ENCODE results near the gene IRF3.
A peak's percentile ranks its signal among the peaks of the same experiment; 100 is the strongest.

IRF3 gene

DNA sequence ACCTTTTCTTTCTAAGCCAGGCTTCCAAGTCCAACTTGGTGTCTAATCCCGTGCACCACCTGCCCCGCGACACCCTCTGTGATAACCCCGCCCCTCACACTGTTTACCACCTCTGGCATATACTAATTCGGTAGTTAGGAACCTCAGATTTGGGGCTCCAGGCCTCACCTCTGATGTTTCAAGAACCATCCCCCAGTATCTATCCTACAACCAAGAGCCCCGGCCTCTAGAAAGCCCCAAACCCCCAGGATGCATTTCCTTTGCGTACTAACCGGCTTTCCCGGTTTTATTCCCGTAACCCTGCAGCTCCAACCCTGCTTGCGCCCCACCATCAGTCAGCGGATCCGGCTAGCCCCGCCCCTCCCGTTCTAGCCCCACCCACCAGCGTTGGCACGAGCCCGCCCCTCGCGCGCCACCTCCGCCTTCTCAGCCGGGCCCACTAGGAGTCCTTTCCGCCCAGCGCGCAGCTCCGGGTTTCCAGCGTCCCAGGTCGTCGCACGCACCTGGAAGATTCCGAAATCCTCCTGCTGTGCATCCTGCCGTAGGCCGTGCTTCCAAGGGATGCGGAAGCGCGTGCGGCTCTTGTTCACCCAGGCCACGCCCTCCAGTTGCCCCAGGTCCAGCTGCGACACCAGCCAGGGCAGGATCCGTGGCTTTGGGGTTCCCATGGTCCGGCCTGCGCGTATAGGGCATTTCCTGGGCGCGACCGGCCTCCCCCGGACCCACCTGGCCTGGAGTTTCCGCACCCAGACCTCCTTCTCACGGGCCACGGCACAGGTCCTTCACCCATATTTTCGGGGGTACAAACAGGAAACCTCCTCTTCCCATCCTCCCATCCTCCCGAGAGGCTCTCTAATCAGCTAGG lies 1.3 kb downstream of the IRF3 start:
- peak overlapping the region; percentile 86 for H3K4me3 ChIP-seq (ENCODE audit: low read depth, low read length)
- no peaks in the 10 kb centered on the region for H3K4me1 ChIP-seq (ENCODE audit: control insufficient read depth, insufficient read depth, low read length)
- H3K36me3 ChIP-seq (ENCODE audit: control insufficient read depth, insufficient read depth, low read length): peaks cover 56% of the 10 kb centered on the region
- peaks cover 7% of the 10 kb centered on the region; the same call in 1 of the 2 replicates for H3K9me3 ChIP-seq (ENCODE audit: control insufficient read depth, insufficient read depth, low read length)
- H3K9ac ChIP-seq (ENCODE audit: low read depth, low read length): peak overlapping the region; percentile 81
- no peaks in the 10 kb centered on the region for H3K27me3 ChIP-seq (ENCODE audit: control insufficient read depth, insufficient read depth, low read length)
- peak overlapping the region; percentile 88 for H3K27ac ChIP-seq (ENCODE audit: low read depth, low read length)

GRCh38 chr19:49663224-49663623 lies 2.4 kb downstream of the IRF3 start:
- Histone ChIP-seq H3K9ac (ENCODE audit: low read depth, low read length) (no peak overlapping the region), H3K27ac (ENCODE audit: low read depth, low read length) (no peak overlapping the region), H3K27me3 (ENCODE audit: control insufficient read depth, insufficient read depth, low read length) (no peaks in the 10 kb centered on the region), H3K4me1 (ENCODE audit: control insufficient read depth, insufficient read depth, low read length) (no peaks in the 10 kb centered on the region), H3K4me3 (ENCODE audit: low read depth, low read length) (no peak overlapping the region), H3K9me3 (ENCODE audit: control insufficient read depth, insufficient read depth, low read length) (peaks cover 7% of the 10 kb centered on the region; the same call in 1 of the 2 replicates), H3K36me3 (ENCODE audit: control insufficient read depth, insufficient read depth, low read length) (peaks cover 57% of the 10 kb centered on the region)

GRCh38 chr19:49662011-49662410 lies 3.6 kb downstream of the IRF3 start:
- no peak overlapping the region for H3K4me3 ChIP-seq (ENCODE audit: low read depth, low read length)
- no peaks in the 10 kb centered on the region for H3K4me1 ChIP-seq (ENCODE audit: control insufficient read depth, insufficient read depth, low read length)
- H3K9me3 ChIP-seq (ENCODE audit: control insufficient read depth, insufficient read depth, low read length): peaks cover 7% of the 10 kb centered on the region; the same call in 1 of the 2 replicates
- no peaks in the 10 kb centered on the region for H3K27me3 ChIP-seq (ENCODE audit: control insufficient read depth, insufficient read depth, low read length)
- no peak overlapping the region for H3K9ac ChIP-seq (ENCODE audit: low read depth, low read length)
- H3K27ac ChIP-seq (ENCODE audit: low read depth, low read length): no peak overlapping the region
- H3K36me3 ChIP-seq (ENCODE audit: control insufficient read depth, insufficient read depth, low read length): peaks cover 57% of the 10 kb centered on the region

DNA sequence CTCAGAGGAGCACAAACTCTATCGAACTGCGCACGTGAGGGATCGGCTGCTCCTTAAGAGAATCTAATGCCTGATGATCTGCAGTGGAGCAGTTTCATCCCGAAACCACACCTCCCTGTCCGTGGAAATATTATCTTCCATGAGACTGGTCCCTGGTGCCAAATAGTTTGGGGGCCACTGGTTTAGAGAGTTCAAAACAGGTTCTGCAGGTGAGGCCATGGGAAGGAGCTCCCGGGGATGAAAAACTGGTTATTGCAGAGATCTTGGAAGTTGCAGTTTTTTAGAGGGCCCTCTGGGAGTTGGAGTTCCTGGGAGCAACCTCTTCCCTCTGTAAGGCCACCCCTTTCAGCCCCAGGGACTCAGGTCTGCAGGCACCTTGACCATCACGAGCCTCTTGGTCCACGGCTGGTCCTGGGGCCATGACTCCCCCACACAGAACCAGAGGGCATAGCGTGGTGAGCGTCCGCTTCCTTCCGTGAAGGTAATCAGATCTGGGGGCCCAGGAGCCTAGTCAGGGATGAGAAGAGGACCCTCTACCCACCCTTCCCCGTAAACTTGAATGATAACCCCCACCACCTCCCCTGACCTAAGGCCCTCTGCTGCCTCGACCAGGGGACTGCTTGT lies 5.2 kb downstream of the IRF3 start:
- Histone ChIP-seq H3K4me1 (ENCODE audit: control insufficient read depth, insufficient read depth, low read length) (peaks cover 5% of the 10 kb centered on the region; the same call in 1 of the 2 replicates), H3K27me3 (ENCODE audit: control insufficient read depth, insufficient read depth, low read length) (no peaks in the 10 kb centered on the region), H3K27ac (ENCODE audit: low read depth, low read length) (no peak overlapping the region), H3K9me3 (ENCODE audit: control insufficient read depth, insufficient read depth, low read length) (peaks cover 7% of the 10 kb centered on the region; the same call in 1 of the 2 replicates), H3K36me3 (ENCODE audit: control insufficient read depth, insufficient read depth, low read length) (peaks cover 72% of the 10 kb centered on the region), H3K4me3 (ENCODE audit: low read depth, low read length) (no peak overlapping the region), H3K9ac (ENCODE audit: low read depth, low read length) (no peak overlapping the region)

DNA sequence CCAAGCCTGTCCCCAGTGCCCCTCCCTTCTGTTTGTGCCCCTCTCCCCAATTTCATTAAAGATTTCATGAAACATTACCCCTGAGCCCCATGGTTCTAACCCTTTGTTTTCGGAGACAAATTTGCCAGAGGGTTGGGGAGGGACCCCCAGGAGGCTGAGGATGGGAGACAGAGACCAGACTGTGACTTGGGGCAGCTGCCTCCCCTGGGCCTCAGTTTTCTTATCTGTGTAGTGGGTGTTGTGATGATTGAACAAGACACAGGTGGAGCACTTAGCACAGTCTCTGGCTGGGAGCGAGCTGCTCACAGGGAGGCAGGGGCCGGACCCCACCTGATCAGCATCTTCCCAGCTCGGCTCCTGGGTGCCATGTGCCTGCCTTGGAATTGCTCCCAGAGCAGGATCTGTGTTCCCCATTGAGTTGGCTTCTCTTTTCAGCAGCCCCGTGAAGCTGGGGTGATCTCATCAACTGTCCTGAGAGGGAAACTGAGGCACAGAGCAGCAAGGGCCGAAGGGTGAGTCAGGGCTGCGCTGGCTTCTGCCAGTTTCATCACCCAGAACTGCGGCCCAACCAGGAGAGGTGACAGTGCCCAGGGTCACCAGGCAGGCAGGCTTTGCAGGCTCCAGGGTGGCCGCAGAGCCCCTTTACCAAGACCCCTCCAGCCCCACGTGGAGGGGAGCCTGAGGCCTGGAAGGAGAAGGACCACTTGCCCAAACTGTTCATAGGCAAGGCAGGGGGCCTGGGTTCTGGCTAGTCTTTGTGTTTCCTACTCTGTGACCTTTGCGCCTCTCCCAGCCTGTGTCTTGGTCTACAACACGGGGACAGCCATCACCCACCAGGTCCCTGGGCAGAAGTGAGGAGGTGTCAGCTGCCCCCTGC lies 6.9 kb downstream of the IRF3 start:
- no peak overlapping the region for H3K9ac ChIP-seq (ENCODE audit: low read depth, low read length)
- no peaks in the 10 kb centered on the region for H3K27me3 ChIP-seq (ENCODE audit: control insufficient read depth, insufficient read depth, low read length)
- H3K4me1 ChIP-seq (ENCODE audit: control insufficient read depth, insufficient read depth, low read length): peaks cover 5% of the 10 kb centered on the region; the same call in 1 of the 2 replicates
- H3K36me3 ChIP-seq (ENCODE audit: control insufficient read depth, insufficient read depth, low read length): peaks cover 88% of the 10 kb centered on the region
- H3K9me3 ChIP-seq (ENCODE audit: control insufficient read depth, insufficient read depth, low read length): peaks cover 7% of the 10 kb centered on the region; the same call in 1 of the 2 replicates
- no peak overlapping the region for H3K4me3 ChIP-seq (ENCODE audit: low read depth, low read length)
- no peak overlapping the region for H3K27ac ChIP-seq (ENCODE audit: low read depth, low read length)

- Histone ChIP-seq H3K4me1 (ENCODE audit: control insufficient read depth, insufficient read depth, low read length) (peaks cover 5% of the 10 kb centered on the region; the same call in 1 of the 2 replicates), H3K27me3 (ENCODE audit: control insufficient read depth, insufficient read depth, low read length) (no peaks in the 10 kb centered on the region), H3K9me3 (ENCODE audit: control insufficient read depth, insufficient read depth, low read length) (peaks cover 7% of the 10 kb centered on the region; the same call in 1 of the 2 replicates), H3K27ac (ENCODE audit: low read depth, low read length) (no peak overlapping the region), H3K36me3 (ENCODE audit: control insufficient read depth, insufficient read depth, low read length) (peaks cover 92% of the 10 kb centered on the region), H3K9ac (ENCODE audit: low read depth, low read length) (no peak overlapping the region), H3K4me3 (ENCODE audit: low read depth, low read length) (no peak overlapping the region)
Measured at GRCh38 chr19:49658139-49658517, 7.5 kb downstream of the IRF3 start.

DNA sequence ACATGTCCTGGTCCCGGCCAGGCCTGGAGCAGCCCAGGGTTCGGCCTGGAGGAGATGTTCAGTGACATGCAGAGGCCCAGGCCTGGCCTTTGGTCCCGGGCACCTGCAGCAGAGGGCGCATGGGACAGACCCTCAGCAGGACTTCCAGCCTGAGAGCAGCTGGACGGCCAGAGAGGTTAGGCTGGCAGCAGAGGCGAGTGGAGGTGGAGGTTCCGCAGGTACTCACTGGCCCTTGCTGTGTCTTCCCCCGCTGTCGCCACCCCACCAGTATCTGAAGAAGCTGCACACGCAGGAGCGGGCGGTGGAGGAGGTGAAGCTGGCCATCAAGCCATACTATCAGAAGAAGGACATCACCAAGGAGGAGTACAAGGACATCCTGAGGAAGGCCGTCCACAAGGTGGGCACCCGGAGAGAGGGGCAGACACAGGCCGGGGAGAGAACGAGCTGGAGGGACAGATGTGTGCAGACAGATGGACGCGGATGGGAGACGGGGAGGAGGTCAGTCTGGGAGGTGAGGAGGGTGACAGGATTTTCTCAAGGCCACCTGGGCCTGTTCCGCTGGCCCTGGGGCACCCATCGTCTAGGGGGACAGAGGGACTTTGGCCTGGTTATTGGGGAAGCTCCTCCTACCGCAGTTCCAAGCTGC lies 8.0 kb downstream of the IRF3 start:
- H3K36me3 ChIP-seq (ENCODE audit: control insufficient read depth, insufficient read depth, low read length): peaks cover 92% of the 10 kb centered on the region
- H3K4me1 ChIP-seq (ENCODE audit: control insufficient read depth, insufficient read depth, low read length): peaks cover 5% of the 10 kb centered on the region; the same call in 1 of the 2 replicates
- no peaks in the 10 kb centered on the region for H3K27me3 ChIP-seq (ENCODE audit: control insufficient read depth, insufficient read depth, low read length)
- H3K9ac ChIP-seq (ENCODE audit: low read depth, low read length): no peak overlapping the region
- no peak overlapping the region for H3K4me3 ChIP-seq (ENCODE audit: low read depth, low read length)
- H3K27ac ChIP-seq (ENCODE audit: low read depth, low read length): peak overlapping the region; percentile 70
- peaks cover 7% of the 10 kb centered on the region; the same call in 1 of the 2 replicates for H3K9me3 ChIP-seq (ENCODE audit: control insufficient read depth, insufficient read depth, low read length)

GRCh38 chr19:49656456-49657109 lies 9.1 kb downstream of the IRF3 start:
- Histone ChIP-seq H3K27ac (ENCODE audit: low read depth, low read length) (peak overlapping the region; percentile 70), H3K9ac (ENCODE audit: low read depth, low read length) (no peak overlapping the region), H3K36me3 (ENCODE audit: control insufficient read depth, insufficient read depth, low read length) (peaks cover 86% of the 10 kb centered on the region)

DNA sequence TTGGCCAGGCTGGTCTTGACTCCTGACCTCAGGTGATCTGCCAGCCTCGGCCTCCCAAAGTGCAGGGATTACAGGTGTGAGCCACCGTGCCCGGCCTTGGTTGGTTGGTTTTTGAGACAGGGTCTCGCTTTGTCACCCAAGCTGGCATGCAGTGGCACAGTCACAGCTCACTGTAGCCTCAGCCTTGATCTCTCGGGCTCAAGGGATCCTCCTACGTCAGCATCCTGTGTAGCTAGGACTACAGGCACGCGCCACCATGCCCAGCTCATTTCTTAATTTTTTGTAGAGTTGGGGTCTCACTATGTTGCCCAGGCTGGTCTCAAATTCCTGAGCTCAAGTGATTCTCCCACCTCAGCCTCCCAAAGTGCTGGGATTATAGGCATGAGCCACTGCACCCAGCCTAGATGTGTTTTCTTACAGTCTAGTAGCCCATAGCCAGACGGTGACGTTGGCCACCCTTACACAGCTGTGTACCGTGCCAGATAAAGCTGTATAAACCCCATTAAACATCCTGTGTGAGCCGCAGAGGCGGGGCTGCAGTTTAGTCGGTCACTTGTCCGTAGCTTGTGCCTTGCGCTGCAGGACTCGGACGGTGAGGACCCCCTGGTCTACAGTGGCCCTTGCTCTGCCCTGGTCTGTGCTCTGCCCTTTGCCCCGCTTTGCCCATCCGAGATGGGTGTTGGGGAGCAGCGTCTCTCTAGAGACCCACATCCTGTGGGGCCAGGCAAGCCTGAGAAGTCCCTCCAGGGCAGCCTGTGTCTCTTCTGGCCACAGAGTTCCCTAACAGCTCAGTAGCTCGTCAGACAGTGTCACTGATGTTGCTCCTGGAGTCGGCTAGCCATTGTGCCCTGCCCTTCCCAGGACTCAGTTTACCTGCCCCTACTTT lies 9.8 kb downstream of the IRF3 start:
- Histone ChIP-seq H3K27me3 (ENCODE audit: control insufficient read depth, insufficient read depth, low read length) (no peaks in the 10 kb centered on the region), H3K9me3 (ENCODE audit: control insufficient read depth, insufficient read depth, low read length) (peaks cover 7% of the 10 kb centered on the region; the same call in 1 of the 2 replicates), H3K4me1 (ENCODE audit: control insufficient read depth, insufficient read depth, low read length) (peaks cover 5% of the 10 kb centered on the region; the same call in 1 of the 2 replicates), H3K9ac (ENCODE audit: low read depth, low read length) (no peak overlapping the region), H3K4me3 (ENCODE audit: low read depth, low read length) (no peak overlapping the region), H3K27ac (ENCODE audit: low read depth, low read length) (peak overlapping the region; percentile 70), H3K36me3 (ENCODE audit: control insufficient read depth, insufficient read depth, low read length) (peaks cover 85% of the 10 kb centered on the region)

More at GRCh38 chr19:49656456-49657109, 9.1 kb downstream of the IRF3 start:
- Histone ChIP-seq H3K4me3 (ENCODE audit: low read depth, low read length) (no peak overlapping the region), H3K9me3 (ENCODE audit: control insufficient read depth, insufficient read depth, low read length) (peaks cover 7% of the 10 kb centered on the region; the same call in 1 of the 2 replicates), H3K4me1 (ENCODE audit: control insufficient read depth, insufficient read depth, low read length) (peaks cover 5% of the 10 kb centered on the region; the same call in 1 of the 2 replicates), H3K27me3 (ENCODE audit: control insufficient read depth, insufficient read depth, low read length) (no peaks in the 10 kb centered on the region)

Measured in HUES48 (cell line).